Measurements from ENCODE around the gene FTO. TPM values are rescaled to one million over a fixed set of nuclear protein-coding genes. Genes with fewer than 3 reads are reported as not detected.

The FTO gene
- total RNA-seq, 4 donors from 2014 or later: 98.1 to 127 (median 109) TPM

- Histone ChIP-seq H3K27me3 (no peaks in the 10 kb centered on the region), H3K4me1 (peaks cover 0 to 43% (median 5%) of the 10 kb centered on the region in 4 donors), H3K9me3 (no peaks in the 10 kb centered on the region), H3K27ac (no peak overlapping the region), H3K4me3 (no peak overlapping the region), H3K36me3 (peaks cover 0 to 14% (median 0%) of the 10 kb centered on the region in 3 donors)
- TF ChIP-seq EP300 (IDR thresholded peaks at IDR 0.05) (no peak), POLR2A (IDR thresholded peaks at IDR 0.05) (no peak)
- TF ChIP-seq, protein P1, sequence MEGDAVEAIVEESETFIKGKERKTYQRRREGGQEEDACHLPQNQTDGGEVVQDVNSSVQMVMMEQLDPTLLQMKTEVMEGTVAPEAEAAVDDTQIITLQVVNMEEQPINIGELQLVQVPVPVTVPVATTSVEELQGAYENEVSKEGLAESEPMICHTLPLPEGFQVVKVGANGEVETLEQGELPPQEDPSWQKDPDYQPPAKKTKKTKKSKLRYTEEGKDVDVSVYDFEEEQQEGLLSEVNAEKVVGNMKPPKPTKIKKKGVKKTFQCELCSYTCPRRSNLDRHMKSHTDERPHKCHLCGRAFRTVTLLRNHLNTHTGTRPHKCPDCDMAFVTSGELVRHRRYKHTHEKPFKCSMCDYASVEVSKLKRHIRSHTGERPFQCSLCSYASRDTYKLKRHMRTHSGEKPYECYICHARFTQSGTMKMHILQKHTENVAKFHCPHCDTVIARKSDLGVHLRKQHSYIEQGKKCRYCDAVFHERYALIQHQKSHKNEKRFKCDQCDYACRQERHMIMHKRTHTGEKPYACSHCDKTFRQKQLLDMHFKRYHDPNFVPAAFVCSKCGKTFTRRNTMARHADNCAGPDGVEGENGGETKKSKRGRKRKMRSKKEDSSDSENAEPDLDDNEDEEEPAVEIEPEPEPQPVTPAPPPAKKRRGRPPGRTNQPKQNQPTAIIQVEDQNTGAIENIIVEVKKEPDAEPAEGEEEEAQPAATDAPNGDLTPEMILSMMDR (IDR thresholded peaks at IDR 0.05): no peak
- DNase-seq (ENCODE audit: low spot score in 2 of 2): no peak
- 75 to 86% methylated on average over 7 of the region's 7 CpGs for WGBS, 2 donors
Measured at GRCh38 chr16:53822936-53823529, 119.1 kb downstream of the FTO start.

- Histone ChIP-seq H3K9me3 (no peaks in the 10 kb centered on the region), H3K36me3 (peaks cover 0 to 22% (median 3%) of the 10 kb centered on the region in 3 donors), H3K4me3 (no peak overlapping the region), H3K4me1 (peaks cover 0 to 39% (median 2%) of the 10 kb centered on the region in 4 donors), H3K27ac (no peak overlapping the region), H3K27me3 (no peaks in the 10 kb centered on the region)
- WGBS, 2 donors: 57 to 64% methylated on average over 3 of the region's 3 CpGs
- DNase-seq (ENCODE audit: low spot score in 2 of 2): no peak
- TF ChIP-seq POLR2A (IDR thresholded peaks at IDR 0.05) (no peak), EP300 (IDR thresholded peaks at IDR 0.05) (no peak)
- TF ChIP-seq, protein P1 (IDR thresholded peaks at IDR 0.05): no peak
Measured at GRCh38 chr16:53826658-53827057, 122.7 kb downstream of the FTO start.

GRCh38 chr16:53827741-53828140 is 123.8 kb downstream of the FTO start:
- TF ChIP-seq EP300 (IDR thresholded peaks at IDR 0.05) (no peak), POLR2A (IDR thresholded peaks at IDR 0.05) (no peak)
- TF ChIP-seq, protein P1 (IDR thresholded peaks at IDR 0.05): no peak
- H3K27ac ChIP-seq: peak overlapping the region in 2 of 4 donors; percentile 5 to 14
- 26 to 31% methylated on average over 5 of the region's 5 CpGs for WGBS, 2 donors
- H3K9me3 ChIP-seq: no peaks in the 10 kb centered on the region
- H3K27me3 ChIP-seq: no peaks in the 10 kb centered on the region
- no peak for DNase-seq (ENCODE audit: low spot score in 2 of 2)
- H3K4me3 ChIP-seq: no peak overlapping the region
- peaks cover 0 to 31% (median 3%) of the 10 kb centered on the region in 3 donors for H3K36me3 ChIP-seq
- H3K4me1 ChIP-seq: peaks cover 0 to 28% (median 2%) of the 10 kb centered on the region in 4 donors

GRCh38 chr16:53829186-53829747 is 125.3 kb downstream of the FTO start:
- no peak for DNase-seq (ENCODE audit: low spot score in 2 of 2)
- WGBS, 2 donors: 60 to 72% methylated on average over 3 of the region's 3 CpGs
- H3K27me3 ChIP-seq: no peaks in the 10 kb centered on the region
- H3K4me3 ChIP-seq: no peak overlapping the region
- H3K9me3 ChIP-seq: no peaks in the 10 kb centered on the region
- peaks cover 0 to 13% (median 2%) of the 10 kb centered on the region in 4 donors for H3K4me1 ChIP-seq
- TF ChIP-seq EP300 (IDR thresholded peaks at IDR 0.05): no peak
- no peak for TF ChIP-seq POLR2A (IDR thresholded peaks at IDR 0.05)
- TF ChIP-seq, protein P1 (IDR thresholded peaks at IDR 0.05): no peak
- peaks cover 0 to 43% (median 3%) of the 10 kb centered on the region in 3 donors for H3K36me3 ChIP-seq
- H3K27ac ChIP-seq: no peak overlapping the region

GRCh38 chr16:53832896-53833544 is 129.1 kb downstream of the FTO start:
- TF ChIP-seq, protein P1 (IDR thresholded peaks at IDR 0.05): no peak
- no peak for TF ChIP-seq POLR2A (IDR thresholded peaks at IDR 0.05)
- TF ChIP-seq EP300 (IDR thresholded peaks at IDR 0.05): no peak
- WGBS, 2 donors: 97 to 98% methylated on average over 9 of the region's 9 CpGs
- H3K27me3 ChIP-seq: no peaks in the 10 kb centered on the region
- no peak for DNase-seq (ENCODE audit: low spot score in 2 of 2)
- no peak overlapping the region for H3K27ac ChIP-seq
- peaks cover 0 to 6% (median 0%) of the 10 kb centered on the region in 4 donors for H3K4me1 ChIP-seq
- H3K9me3 ChIP-seq: no peaks in the 10 kb centered on the region
- no peak overlapping the region for H3K4me3 ChIP-seq
- peaks cover 0 to 34% (median 3%) of the 10 kb centered on the region in 3 donors for H3K36me3 ChIP-seq

All from tibial nerve (tissue), 4 donors.